Suppressor macrophage treated with lipopolysaccharide for 4 hours (primary cell): ENCODE results near the gene CMTM1.

Experiments used
- DNase-seq: peaks from one replicate; pipeline ENCODE4 v3.0.0-alpha.2; 2020

The CMTM1 gene

GRCh38 chr16:66539623-66540469, 26.4 kb upstream of the CMTM1 start:
- no peak for DNase-seq

- no peak for DNase-seq
Measured at GRCh38 chr16:66541388-66542355, 24.6 kb upstream of the CMTM1 start.

GRCh38 chr16:66542396-66542795, 23.8 kb upstream of the CMTM1 start:
- DNase-seq, result no peak

DNA sequence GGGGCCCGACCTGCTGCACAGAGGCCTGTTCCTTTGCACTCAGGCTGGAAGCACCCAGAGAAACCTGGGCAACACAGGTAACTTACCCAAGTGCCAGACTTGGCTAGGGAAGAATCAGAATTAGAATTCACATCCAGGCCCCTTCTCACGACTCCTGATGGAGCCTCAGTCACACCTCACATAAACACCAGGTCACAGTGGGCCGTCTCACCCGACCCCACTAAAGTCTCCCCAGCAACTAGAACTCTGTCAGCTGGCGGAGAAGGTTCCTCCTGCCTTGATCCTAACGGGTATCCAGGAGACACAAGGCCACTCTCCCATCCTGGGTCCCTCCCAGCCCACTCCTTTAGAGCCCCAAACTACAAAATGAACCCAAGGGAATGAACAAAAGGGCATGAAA, 22.7 kb upstream of the CMTM1 start:
- DNase-seq, result no peak

- peak; percentile 33 for DNase-seq
Measured at GRCh38 chr16:66544016-66544757, 22.1 kb upstream of the CMTM1 start.

GRCh38 chr16:66547101-66547989, 18.9 kb upstream of the CMTM1 start:
- no peak for DNase-seq

DNA sequence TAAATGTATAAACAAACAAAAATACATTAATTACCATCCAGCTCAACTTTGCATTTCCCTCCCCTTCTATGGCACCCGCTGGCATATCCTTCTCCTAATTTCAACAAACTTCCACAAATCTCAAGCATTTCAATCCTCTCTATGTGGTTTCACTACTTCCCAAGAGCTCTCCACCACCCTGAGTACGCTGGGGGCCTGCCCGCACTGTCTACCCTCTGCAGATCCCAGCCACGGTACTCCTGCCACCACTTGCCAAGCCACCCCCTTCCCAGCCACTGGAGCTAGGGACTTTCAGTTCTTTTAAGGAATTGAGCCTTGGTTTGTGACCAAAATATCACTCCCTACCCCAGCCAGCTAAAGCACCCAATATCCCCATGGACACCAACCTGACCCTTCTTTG, 18.2 kb upstream of the CMTM1 start:
- no peak for DNase-seq

DNA sequence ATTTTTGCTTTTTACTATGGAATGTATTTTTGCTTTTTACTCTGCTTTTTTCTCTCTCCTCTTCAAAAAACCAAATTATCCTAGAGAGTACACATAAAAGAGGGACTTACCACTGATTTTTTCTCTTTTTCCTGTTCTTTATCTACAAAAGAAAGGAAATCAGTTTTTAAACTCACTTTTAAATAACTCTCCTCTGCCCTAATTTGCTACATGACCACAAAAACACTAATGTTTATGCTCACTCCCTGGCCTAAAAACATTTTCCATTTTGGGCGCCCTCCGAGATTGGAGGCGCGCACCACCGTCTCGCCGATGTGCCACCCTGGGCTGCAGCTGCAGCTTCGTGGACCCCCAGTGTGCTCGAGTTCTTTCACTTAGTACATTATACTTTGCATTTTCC, 17.4 kb upstream of the CMTM1 start:
- DNase-seq, result no peak

GRCh38 chr16:66549284-66550131, 16.7 kb upstream of the CMTM1 start, which contains the start of gene TK2:
TK2 (minus strand) TSS chr16:66550122; CDS start chr16:66550061, 61 bp downstream.
- peak; percentile 73 for DNase-seq

DNA sequence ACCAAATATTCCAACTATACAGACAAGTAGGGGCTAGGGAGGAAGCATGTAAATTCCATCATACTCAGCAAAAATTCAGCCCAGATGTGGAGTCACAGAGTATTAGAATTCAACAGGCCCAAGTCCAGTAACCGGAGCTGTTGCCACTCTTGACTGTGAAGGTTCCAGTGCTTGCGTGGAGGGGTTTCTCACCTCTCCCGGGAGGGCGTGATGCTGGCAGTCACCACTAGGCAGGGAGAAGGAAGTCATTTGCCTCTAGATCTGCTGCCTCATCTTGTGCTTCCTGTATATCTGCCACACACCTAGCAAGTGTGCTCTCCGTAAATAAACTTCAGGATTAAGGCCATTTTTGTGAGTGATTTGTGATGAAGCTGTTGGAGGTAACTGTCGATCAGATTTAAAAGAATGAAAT, 14.9 kb upstream of the CMTM1 start:
- DNase-seq, result peak; percentile 60

DNA sequence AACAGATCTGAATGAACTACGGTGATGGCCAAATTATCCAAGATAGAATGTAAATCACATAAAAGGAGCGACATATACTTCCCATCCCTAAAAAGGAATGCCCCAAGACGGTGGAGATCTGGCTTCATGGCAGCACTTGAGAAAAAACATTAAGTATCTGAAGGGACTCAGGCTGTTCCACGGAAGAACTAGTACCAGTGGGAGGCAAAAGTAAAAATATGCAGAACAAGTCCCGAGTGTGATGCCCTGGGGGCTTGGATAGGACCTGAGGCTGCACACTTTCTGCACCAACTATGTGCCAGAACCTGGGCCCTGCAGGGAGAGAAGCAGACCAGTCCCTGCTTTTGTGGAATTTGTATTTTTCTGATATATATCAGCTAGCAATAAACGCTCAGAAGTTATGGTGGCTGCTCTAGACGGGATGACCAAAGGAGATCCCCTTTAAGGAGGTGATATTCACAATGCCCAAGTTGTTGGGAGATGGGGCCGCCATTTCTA, 14.4 kb upstream of the CMTM1 start:
- DNase-seq, result no peak

DNA sequence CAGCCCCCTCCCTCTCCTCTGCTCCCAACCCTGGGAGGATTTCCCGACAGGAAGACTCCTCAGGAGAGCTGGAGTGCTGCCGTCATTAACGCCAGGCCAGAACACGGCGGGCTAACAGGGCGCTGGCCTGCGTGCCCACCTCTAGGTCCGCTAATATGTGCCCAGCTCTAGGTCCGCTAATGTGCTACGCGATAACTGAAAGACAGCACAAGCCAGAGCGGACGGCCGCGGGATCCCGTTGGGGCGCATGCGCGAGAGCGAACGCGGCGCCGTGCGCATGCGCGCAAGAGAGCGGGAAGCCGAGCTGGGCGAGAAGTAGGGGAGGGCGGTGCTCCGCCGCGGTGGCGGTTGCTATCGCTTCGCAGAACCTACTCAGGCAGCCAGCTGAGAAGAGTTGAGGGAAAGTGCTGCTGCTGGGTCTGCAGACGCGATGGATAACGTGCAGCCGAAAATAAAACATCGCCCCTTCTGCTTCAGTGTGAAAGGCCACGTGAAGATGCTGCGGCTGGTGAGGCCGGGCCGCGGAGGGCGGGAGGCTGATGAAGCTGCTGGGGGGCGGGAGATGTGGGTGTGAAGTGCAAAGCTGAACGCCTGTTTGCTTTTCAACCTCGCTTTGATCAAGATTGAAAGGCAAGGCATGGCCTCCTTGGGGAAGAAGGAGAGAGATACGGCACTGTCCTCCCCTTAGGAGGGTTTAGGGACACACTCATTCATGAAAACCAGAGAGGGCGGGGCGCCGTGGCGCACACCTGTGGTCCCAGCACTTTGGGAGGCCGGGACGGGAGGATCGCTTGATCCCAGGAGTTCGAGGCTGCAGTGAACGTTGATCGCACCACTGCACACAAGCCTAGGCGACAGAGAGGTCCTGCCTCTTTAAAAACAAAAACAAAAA, 13.7 kb upstream of the CMTM1 start, which contains the start of gene CKLF:
TSS of gene CKLF (plus strand) at position 291 of the 892 bp plus-strand sequence. CDS start at position 431, 140 bp downstream.
- peak; percentile 97 for DNase-seq

- peak; percentile 41 for DNase-seq
Measured at GRCh38 chr16:66553223-66553622, 13.0 kb upstream of the CMTM1 start.

- no peak for DNase-seq
Measured at GRCh38 chr16:66554021-66554420, 12.2 kb upstream of the CMTM1 start.

DNA sequence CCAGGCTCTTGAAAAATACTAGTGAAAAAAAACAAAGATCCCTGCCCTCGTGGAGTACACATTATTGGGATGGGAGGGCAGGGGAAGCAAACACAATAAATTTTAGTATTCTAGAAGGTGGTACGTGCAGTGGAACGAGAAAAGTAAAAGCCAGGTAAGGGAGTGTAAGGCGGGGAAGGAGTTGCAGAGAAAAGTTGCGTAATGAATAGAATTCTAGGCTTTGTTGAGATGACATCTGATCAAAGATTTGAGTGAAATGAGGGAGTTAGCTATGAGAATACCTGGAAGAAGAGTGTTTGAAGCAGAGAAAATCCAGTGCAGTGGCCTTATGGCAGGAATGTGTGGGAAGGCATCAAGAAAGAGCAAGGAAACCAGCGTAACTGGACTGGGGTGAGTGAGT, 11.7 kb upstream of the CMTM1 start:
- DNase-seq, result no peak

DNA sequence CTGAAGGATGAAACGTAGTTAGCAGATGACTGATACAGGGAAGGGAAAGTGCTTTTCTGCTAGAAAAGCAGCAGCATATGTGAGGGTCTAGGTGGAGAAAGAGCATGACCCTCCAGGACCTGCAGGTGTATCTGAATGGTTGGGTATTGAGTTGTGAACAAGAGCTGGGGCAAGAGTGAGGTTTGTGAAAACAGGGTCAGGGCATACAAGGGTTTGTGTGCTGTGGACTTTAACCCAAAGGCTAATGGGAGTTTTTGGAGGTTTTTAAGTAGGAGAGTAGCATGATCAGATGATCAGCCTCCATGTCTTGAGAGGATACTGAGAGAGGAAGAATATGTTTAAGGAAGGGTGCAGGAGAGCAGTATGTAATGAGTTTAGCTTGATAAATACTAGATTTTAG, 6.1 kb upstream of the CMTM1 start:
- DNase-seq, result no peak

DNA sequence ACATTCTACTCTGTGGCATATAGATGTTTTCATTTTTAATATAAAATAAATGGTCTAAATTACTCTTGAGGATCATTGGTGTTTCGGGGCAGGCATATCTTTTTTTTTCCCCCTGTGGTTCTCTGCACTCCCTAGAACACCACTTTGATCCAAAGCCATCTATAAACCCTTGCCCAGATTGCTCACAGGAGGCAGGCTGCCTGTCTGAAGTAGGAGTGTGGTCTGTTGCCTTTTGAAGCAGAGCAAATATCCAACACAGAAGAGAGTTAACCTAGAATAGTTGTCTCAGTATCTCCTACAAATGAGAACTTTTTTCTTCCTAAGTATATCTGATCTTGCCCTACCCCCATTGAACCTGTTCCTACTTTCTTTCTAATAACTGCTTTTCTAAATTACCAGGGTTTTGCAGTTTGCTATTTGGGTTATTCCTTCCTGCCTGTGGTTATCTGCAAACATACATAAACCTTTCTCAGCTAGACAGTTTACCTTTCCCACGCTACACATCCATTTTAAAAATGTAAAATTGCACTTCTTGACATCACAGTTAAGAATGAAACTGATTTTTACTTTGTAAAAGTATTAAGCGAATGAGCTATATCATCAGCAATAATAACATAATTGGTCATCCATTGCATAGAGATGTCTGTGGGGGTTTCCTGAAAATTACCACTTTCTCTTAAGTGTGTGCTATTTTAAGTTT, 4.7 kb upstream of the CMTM1 start:
- no peak for DNase-seq

GRCh38 chr16:66562409-66562808, 3.8 kb upstream of the CMTM1 start:
- DNase-seq, result no peak

- no peak for DNase-seq
Measured at GRCh38 chr16:66562986-66563385, 3.3 kb upstream of the CMTM1 start.
